Transverse colon (tissue), 4 donors: ENCODE data around the gene WDR37. TPM values are rescaled to one million over a fixed set of nuclear protein-coding genes. Genes with fewer than 3 reads are reported as not detected.

Experiments used
- DNase-seq: peaks from one replicate; pipeline ENCODE4 v3.0.0-alpha.2; 2019
- H3K27ac ChIP-seq, 4 donors: fragments of 200-600 bp; sonication (generic); 2 replicates each; pipeline ENCODE4 v1.5.1; 2016 to 2018; ENCODE audit warnings: inconsistent platforms in 4 of 4
- H3K27me3 ChIP-seq: fragments of 200-600 bp; sonication (generic); 2 replicates; pipeline ENCODE4 v1.5.1; 2017; ENCODE audit warnings: inconsistent platforms
- H3K36me3 ChIP-seq, 4 donors: fragments of 200-600 bp; sonication (generic); 2 replicates each; pipeline ENCODE4 v1.5.1; 2017 to 2019; ENCODE audit warnings: inconsistent platforms in 4 of 4
- H3K4me1 ChIP-seq, 4 donors: fragments of 200-600 bp; sonication (generic); 2 replicates each; pipeline ENCODE4 v1.5.1; 2017 to 2020; ENCODE audit warnings: inconsistent platforms in 4 of 4
- H3K4me3 ChIP-seq, 4 donors: fragments of 200-600 bp; sonication (generic); 1 replicate in 1 of 4; 2 replicates in 3 of 4; pipeline versions ENCODE4 v1.5.1 to v1.6.1; 2017 to 2019; ENCODE audit warnings: inconsistent platforms in 4 of 4
- H3K9me3 ChIP-seq, 2 donors: fragments of 200-600 bp; sonication (generic); 2 replicates each; pipeline ENCODE4 v1.5.1; 2017 to 2019; ENCODE audit warnings: inconsistent platforms in 2 of 2
- CTCF ChIP-seq, 5 experiments: fragments of 200-600 bp in 3 of 5; fragments of 450-650 bp in 2 of 5; sonication (generic) in 3 of 5; IDR thresholded peaks; 1 replicate in 2 of 5; 2 replicates in 3 of 5; pipeline ENCODE4 v1.5.1; 2016 to 2017; ENCODE audit warnings: antibody characterized with exemption in 5 of 5, inconsistent platforms in 3 of 5, mild to moderate bottlenecking in 2 of 5, moderate library complexity in 1 of 5
- EP300 ChIP-seq: sonication (generic); formaldehyde crosslinking; IDR thresholded peaks from one replicate; pipeline ENCODE4 v1.6.1; 2017; ENCODE audit warnings: antibody characterized with exemption, low read depth
- POLR2A ChIP-seq: fragments of 450-650 bp; IDR thresholded peaks from one replicate; pipeline ENCODE4 v1.6.1; 2016; ENCODE audit warnings: antibody characterized with exemption, mild to moderate bottlenecking, moderate library complexity
- POLR2AphosphoS5 ChIP-seq, 3 donors: sonication (generic); formaldehyde crosslinking; IDR thresholded peaks; one replicate each; pipeline ENCODE4 v1.6.1; 2016; ENCODE audit warnings: antibody characterized with exemption in 3 of 3
- WGBS, 2 donors: methylation state at CpG; one replicate each; pipeline ENCODE4 v1.1.5; 2018; ENCODE audit warnings: low coverage in 1 of 2; 5-methylcytosine and 5-hydroxymethylcytosine counted together
- in situ Hi-C, 4 donors: fragments of 200-750 bp; cut with MboI; loops; one replicate each; pipeline versions ENCODE4 v1.15.0 to v1.15.1; 2017; ENCODE audit warnings: low sequenced_read_pairs in 3 of 4, low pct_ligation_motif_present in 1 of 4, low pct_unique_long_range_greater_than_20kb in 1 of 4
- intact Hi-C: fragments of 100-400 bp; cut with DNase I; formaldehyde crosslinking; loops from one replicate; pipeline ENCODE4 v1.15.1; 2023; ENCODE audit warnings: low total_unique reads
- total RNA-seq, 4 donors: library from RNA; depleted of rRNA; stranded (reverse); fragments of >200 nt; gene quantifications; one replicate each; pipeline ENCODE4 v1.1.0, GENCODE V29; 2016

The WDR37 gene
- total RNA-seq, 4 donors from 2014 or later = 14.5 to 22.1 (median 19.7) TPM

GRCh38 chr10:1171586-1171985 is 115.4 kb downstream of the WDR37 start:
- Histone ChIP-seq H3K27me3 (no peaks in the 10 kb centered on the region), H3K36me3 (no peaks in the 10 kb centered on the region), H3K4me1 (no peaks in the 10 kb centered on the region), H3K4me3 (no peak overlapping the region), H3K9me3 (no peaks in the 10 kb centered on the region), H3K27ac (no peak overlapping the region)
- no peak for TF ChIP-seq CTCF (IDR thresholded peaks at IDR 0.05)
- TF ChIP-seq POLR2AphosphoS5 (IDR thresholded peaks at IDR 0.05) = no peak
- in situ Hi-C loops (no loop called here), intact Hi-C loops (loop anchor here (10.0 kb wide), 1 partner anchor 427 kb away; no protein-coding TSS in a partner anchor)
- DNase-seq = no peak
- 78 to 92% methylated on average over 6 to 9 of the region's 9 CpGs for WGBS, 2 donors

- Histone ChIP-seq H3K9me3 (no peaks in the 10 kb centered on the region), H3K27ac (no peak overlapping the region), H3K36me3 (no peaks in the 10 kb centered on the region), H3K27me3 (no peaks in the 10 kb centered on the region), H3K4me1 (no peaks in the 10 kb centered on the region), H3K4me3 (no peak overlapping the region)
- 82 to 85% methylated on average over 6 to 15 of the region's 15 CpGs for WGBS, 2 donors
- no peak for TF ChIP-seq POLR2A
- no peak for TF ChIP-seq POLR2AphosphoS5 (IDR thresholded peaks at IDR 0.05)
- no peak for TF ChIP-seq CTCF (IDR thresholded peaks at IDR 0.05)
- no peak for TF ChIP-seq EP300
- intact Hi-C loops (loop anchor here (10.0 kb wide), 1 partner anchor 428 kb away; no protein-coding TSS in a partner anchor), in situ Hi-C loops (no loop called here)
- DNase-seq = no peak
Observed at GRCh38 chr10:1172256-1172984, 116.2 kb downstream of the WDR37 start.

- Histone ChIP-seq H3K27me3 (no peaks in the 10 kb centered on the region), H3K4me3 (no peak overlapping the region), H3K4me1 (no peaks in the 10 kb centered on the region), H3K27ac (no peak overlapping the region), H3K9me3 (no peaks in the 10 kb centered on the region), H3K36me3 (no peaks in the 10 kb centered on the region)
- TF ChIP-seq EP300 = no peak
- TF ChIP-seq POLR2AphosphoS5 (IDR thresholded peaks at IDR 0.05) = no peak
- TF ChIP-seq POLR2A = no peak
- no peak for TF ChIP-seq CTCF (IDR thresholded peaks at IDR 0.05)
- in situ Hi-C loops (no loop called here), intact Hi-C loops (loop anchor here (10.0 kb wide), 1 partner anchor 428 kb away; no protein-coding TSS in a partner anchor)
- no peak for DNase-seq
- 89% methylated on average over 27 of the region's 27 CpGs; no CpG with 5 or more reads in 1 of the 2 donors for WGBS, 2 donors
Observed at GRCh38 chr10:1173091-1173490, 116.9 kb downstream of the WDR37 start.

- Histone ChIP-seq H3K4me3 (no peak overlapping the region), H3K27ac (no peak overlapping the region), H3K4me1 (no peaks in the 10 kb centered on the region), H3K27me3 (no peaks in the 10 kb centered on the region), H3K36me3 (no peaks in the 10 kb centered on the region), H3K9me3 (no peaks in the 10 kb centered on the region)
- WGBS, 2 donors = 73% methylated on average over 5 of the region's 5 CpGs; no CpG with 5 or more reads in 1 of the 2 donors
- intact Hi-C loops (loop anchor here (10.0 kb wide), 1 partner anchor 429 kb away; no protein-coding TSS in a partner anchor), in situ Hi-C loops (no loop called here)
- no peak for DNase-seq
- TF ChIP-seq CTCF (IDR thresholded peaks at IDR 0.05) (no peak), EP300 (no peak), POLR2AphosphoS5 (IDR thresholded peaks at IDR 0.05) (no peak), POLR2A (no peak)
Observed at GRCh38 chr10:1174022-1174421, 117.8 kb downstream of the WDR37 start.
